ENCODE measurements around the gene TMOD1. TPM values are rescaled to one million over a fixed set of nuclear protein-coding genes. Genes with fewer than 3 reads are reported as not detected.

The TMOD1 gene
- total RNA-seq, 4 donors from 2014 or later = 5.9 to 93.7 (median 22.2) TPM

GRCh38 chr9:97536480-97536879, 35.0 kb downstream of the TMOD1 start:
- Histone ChIP-seq H3K4me3 (no peak overlapping the region), H3K27ac (peak overlapping the region; percentile 64 to 94), H3K27me3 (no peaks in the 10 kb centered on the region), H3K4me1 (peaks cover 0 to 7% of the 10 kb centered on the region in 2 donors), H3K9me3 (no peaks in the 10 kb centered on the region), H3K36me3 (no peaks in the 10 kb centered on the region)
- intact Hi-C loops (cut with DNase I; ENCODE audit: low total_unique reads) = no loop called here
- peak; percentile 75 to 77 for DNase-seq
- TF ChIP-seq CTCF (IDR thresholded peaks at IDR 0.05) = no peak
- TF ChIP-seq POLR2A (IDR thresholded peaks at IDR 0.05) = no peak

- no peak for TF ChIP-seq POLR2A (IDR thresholded peaks at IDR 0.05)
- TF ChIP-seq CTCF (IDR thresholded peaks at IDR 0.05) = no peak
- no peaks in the 10 kb centered on the region for H3K27me3 ChIP-seq
- no peak overlapping the region for H3K4me3 ChIP-seq
- no peaks in the 10 kb centered on the region for H3K4me1 ChIP-seq
- intact Hi-C loops (cut with DNase I; ENCODE audit: low total_unique reads) = no loop called here
- DNase-seq = peak in 1 of 2 donors; percentile 9
- H3K27ac ChIP-seq = peak overlapping the region in 1 of 2 donors; percentile 44
- no peaks in the 10 kb centered on the region for H3K36me3 ChIP-seq
- H3K9me3 ChIP-seq = no peaks in the 10 kb centered on the region
Observed at GRCh38 chr9:97543561-97543960, 42.1 kb downstream of the TMOD1 start.

GRCh38 chr9:97545486-97545885, 44.0 kb downstream of the TMOD1 start:
- Histone ChIP-seq H3K9me3 (no peaks in the 10 kb centered on the region), H3K27me3 (no peaks in the 10 kb centered on the region), H3K36me3 (no peaks in the 10 kb centered on the region), H3K27ac (peak overlapping the region; percentile 30 to 46), H3K4me3 (no peak overlapping the region), H3K4me1 (no peaks in the 10 kb centered on the region)
- intact Hi-C loops (cut with DNase I; ENCODE audit: low total_unique reads) = no loop called here
- DNase-seq = peak in 1 of 2 donors; percentile 11
- TF ChIP-seq POLR2A (IDR thresholded peaks at IDR 0.05) = no peak
- TF ChIP-seq CTCF (IDR thresholded peaks at IDR 0.05) = no peak

- Histone ChIP-seq H3K4me3 (no peak overlapping the region), H3K27ac (peak overlapping the region in 1 of 2 donors; percentile 7), H3K27me3 (no peaks in the 10 kb centered on the region), H3K4me1 (no peaks in the 10 kb centered on the region), H3K9me3 (no peaks in the 10 kb centered on the region), H3K36me3 (no peaks in the 10 kb centered on the region)
- intact Hi-C loops (cut with DNase I; ENCODE audit: low total_unique reads) = no loop called here
- TF ChIP-seq POLR2A (IDR thresholded peaks at IDR 0.05) (no peak), CTCF (IDR thresholded peaks at IDR 0.05) (no peak)
- DNase-seq = peak in 1 of 2 donors; percentile 10
Observed at GRCh38 chr9:97547098-97547829, 45.8 kb downstream of the TMOD1 start.

- peak in 1 of 2 donors; percentile 13 for DNase-seq
- Histone ChIP-seq H3K27ac (peak overlapping the region; percentile 37 to 44), H3K36me3 (no peaks in the 10 kb centered on the region), H3K4me3 (no peak overlapping the region), H3K9me3 (no peaks in the 10 kb centered on the region), H3K27me3 (no peaks in the 10 kb centered on the region), H3K4me1 (no peaks in the 10 kb centered on the region)
- intact Hi-C loops (cut with DNase I; ENCODE audit: low total_unique reads) = no loop called here
- TF ChIP-seq CTCF (IDR thresholded peaks at IDR 0.05) = no peak
- no peak for TF ChIP-seq POLR2A (IDR thresholded peaks at IDR 0.05)
Observed at GRCh38 chr9:97548379-97548778, 46.9 kb downstream of the TMOD1 start.

Measured in uterus (tissue), 4 donors.